Left forelimb (tissue), 1 donor: Measurements from ENCODE around the gene DUSP2.
"Not testable (repeated sequence)": the region's sequence is repeated elsewhere in the genome, so short reads cannot be mapped to it uniquely, and the experiment has no call there.

ENCODE experiments used
- DNase-seq: peaks from one replicate; pipeline ENCODE4 v3.0.0-alpha.2; 2018; ENCODE audit warnings: low spot score

Gene DUSP2

DNA sequence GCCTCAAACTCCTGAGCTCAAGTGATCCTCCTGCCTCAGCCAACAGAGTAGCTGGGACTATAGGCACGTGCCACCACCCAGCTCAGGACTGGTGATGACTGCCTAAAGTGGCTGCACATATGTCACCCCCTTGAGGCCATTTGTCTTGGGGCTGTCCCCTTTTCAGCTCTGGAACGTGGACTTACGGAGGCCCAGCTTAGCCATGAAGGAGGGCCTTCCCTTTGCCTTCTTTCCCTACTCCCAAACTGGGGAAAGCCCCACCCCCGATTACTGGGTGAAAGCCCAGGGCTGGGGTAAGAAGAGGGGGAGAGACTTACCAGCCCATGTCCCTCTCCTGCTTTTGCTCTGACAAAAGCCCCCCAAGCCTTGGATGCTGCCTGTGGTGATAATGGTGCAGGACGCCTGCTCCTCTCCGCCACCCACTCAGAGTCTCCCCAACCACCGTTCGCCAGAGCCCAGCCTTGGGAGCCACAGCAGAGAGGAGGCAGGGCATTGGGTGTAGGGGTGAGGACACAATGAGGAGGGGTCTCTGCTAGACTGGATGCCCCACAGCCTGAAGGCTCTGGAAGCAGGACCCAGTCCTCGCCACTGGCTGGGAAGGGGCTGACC is 2.5 kb upstream of the DUSP2 start:
- peak; percentile 64 for DNase-seq

DNA sequence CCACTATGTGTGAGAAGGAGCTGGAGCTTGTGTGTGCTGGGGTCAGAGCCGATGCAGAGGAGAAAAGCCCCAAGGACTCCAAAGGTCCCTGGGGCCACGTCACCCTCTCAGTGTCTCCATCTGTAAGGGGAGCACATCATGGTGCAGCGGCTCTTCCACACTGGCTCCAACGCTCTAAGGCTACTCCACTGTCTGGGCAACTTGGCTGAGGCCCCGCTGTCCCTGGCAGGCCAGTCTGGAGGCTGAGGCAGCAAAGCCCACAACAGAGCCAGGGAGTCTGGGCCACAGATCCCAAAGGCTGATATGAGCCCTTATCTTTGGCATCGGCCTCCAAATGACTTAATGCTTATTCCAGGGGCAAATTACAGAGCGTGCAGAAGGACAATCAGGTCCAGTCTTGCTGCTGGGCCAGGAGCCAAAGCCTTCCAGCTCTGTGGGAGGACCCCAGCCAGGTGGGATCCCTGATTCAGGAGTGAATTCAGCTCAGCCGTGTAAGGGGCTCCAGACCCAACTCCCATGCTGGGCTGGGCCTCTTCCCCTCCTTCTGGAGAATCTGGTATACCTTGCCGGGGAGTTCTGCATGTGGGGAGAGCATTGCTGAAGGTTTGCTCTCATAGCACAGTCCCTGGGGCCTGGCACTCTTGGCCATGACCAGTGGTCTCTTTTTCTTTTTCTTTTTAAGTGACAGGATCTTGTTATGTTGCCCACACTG is 1.8 kb upstream of the DUSP2 start:
- DNase-seq = peak; percentile 66

DNA sequence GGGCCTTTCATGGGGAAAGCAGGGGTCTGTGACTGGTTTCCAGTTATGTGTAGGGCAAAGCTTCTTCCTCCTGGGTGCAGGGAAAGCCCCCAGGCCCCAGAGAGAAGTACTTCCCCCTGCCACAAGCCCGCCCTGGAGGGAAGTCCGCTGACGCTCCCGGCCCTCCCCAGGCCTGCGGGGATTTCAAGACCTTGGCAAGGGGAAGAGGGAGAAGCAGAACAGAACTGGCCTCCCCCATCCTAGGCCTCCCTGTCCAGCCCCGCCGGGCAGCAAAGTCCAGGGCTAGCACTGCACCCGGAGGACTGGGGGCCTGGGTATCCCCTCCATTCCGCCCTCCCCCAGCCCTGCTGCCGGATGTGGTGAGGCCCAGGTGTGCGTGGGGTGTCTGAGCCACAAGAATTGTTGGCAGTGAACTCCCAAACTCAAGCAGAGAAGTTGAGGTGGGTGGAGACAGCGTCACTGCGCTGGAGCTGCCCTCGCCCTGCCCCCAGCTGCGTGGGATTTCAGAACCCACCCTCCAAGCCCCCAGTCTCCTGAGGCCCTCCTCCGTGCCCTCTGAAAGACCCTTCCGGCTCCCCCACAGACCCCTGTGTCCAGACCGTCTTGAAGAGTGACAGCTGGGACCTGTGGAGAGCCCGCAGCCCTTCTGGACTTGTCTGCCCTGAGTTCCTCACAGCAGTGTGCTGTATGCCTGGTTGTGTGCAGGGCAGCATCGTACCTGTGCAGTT is 1.1 kb upstream of the DUSP2 start:
- DNase-seq = peak; percentile 66

DNA sequence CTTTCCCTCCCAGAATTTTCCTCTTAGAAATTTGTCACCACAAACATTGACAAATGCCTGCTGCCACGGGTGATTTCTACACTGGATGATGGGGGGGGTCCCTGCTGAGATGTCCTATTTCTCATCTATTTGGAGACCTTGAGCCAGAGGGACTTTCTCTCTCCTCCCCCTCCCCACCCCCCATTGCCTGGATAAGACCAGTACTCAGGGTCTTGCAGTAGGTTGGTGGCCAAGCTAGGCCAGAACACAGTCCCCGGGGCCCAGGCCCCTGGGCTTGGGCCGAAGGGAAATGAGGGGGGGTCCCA is 560 bp upstream of the DUSP2 start:
- DNase-seq = no peak

DNA sequence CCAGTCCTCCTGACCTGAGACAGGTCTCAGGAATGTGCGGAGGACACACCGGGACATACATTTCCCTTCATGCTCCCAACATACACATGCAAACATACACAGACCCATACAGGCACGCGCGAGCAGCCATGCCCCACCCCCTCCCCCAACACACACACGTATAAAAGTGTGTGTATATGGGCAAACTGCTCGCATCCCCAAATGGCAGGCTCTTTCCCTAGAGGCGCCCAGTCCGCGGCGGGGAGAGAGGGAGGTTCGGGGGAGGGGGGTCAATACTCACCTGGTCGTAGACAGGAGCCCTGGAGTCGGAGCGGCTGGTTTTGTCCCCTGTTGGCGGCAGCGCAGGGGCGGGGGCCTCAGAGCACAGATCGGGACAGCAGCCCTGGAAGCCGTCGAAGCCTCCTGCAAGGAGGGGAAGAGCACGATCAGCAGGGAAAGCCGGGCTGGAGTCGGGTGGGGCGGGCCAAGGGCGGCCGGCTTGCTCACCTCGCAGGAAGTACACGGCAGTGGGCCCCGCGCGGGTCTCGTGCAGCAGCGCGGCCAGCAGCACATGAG is 682 bp downstream of the DUSP2 start:
- DNase-seq = peak; percentile 72

DNA sequence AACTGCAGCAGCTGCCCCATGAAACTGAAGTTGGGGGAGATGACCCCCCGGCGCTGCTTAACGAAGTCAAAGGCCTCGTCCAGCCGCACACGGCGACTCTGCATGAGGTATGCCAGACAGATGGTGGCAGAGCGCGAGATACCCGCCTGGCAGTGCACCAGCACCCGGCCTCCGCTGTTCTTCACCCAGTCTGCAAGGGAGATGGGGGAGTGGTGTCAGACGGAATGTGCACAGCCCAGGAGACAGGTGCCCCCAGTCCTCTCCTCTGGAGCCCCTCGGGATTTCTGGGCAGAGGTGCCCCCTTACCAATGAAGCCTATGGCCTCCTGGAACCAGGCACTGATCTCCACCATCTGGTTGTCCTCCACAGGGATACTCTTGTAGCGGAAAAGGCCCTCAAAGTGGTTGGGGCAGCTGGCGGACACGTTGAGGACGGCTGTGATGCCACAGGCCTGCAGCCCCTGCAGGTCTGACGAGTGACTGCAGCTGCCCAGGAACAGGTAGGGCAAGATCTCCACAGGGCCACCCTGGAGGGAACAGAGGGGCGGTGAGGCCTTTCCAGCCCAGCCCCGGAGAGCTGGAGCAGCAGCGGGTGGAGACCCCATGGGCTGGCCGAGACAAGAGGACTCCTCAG is 1.3 kb downstream of the DUSP2 start:
- peak; percentile 41 for DNase-seq

DNA sequence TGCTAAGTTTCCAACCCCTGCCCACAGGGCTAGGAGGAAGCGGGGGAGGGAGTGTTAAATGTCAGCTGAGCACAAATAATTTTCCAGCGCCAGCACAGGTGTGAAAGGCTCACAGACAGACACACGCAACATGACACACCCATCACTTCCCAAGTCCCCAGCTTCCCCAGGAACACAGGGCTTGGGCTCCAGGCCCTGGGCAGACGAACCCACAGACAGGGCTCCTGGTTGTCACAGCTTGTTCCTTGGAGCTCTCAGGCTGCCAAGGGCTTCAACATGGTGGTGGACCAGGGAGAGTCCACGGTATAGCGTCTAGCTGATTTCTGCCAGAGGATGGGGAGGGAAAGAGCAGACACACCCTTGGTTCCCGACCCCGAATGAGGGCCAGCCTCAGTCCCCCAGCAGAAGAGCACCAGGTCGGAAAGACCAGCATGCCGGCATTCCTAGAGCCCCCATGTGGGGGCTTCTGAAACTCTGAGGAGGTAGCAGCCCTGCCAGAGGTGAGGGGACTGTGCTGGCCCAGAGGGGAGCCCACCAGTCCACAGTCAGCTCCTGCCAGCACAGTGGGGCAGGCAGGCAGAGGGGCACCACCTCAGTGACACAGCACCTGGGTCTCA is 1.9 kb downstream of the DUSP2 start:
- DNase-seq = no peak

DNA sequence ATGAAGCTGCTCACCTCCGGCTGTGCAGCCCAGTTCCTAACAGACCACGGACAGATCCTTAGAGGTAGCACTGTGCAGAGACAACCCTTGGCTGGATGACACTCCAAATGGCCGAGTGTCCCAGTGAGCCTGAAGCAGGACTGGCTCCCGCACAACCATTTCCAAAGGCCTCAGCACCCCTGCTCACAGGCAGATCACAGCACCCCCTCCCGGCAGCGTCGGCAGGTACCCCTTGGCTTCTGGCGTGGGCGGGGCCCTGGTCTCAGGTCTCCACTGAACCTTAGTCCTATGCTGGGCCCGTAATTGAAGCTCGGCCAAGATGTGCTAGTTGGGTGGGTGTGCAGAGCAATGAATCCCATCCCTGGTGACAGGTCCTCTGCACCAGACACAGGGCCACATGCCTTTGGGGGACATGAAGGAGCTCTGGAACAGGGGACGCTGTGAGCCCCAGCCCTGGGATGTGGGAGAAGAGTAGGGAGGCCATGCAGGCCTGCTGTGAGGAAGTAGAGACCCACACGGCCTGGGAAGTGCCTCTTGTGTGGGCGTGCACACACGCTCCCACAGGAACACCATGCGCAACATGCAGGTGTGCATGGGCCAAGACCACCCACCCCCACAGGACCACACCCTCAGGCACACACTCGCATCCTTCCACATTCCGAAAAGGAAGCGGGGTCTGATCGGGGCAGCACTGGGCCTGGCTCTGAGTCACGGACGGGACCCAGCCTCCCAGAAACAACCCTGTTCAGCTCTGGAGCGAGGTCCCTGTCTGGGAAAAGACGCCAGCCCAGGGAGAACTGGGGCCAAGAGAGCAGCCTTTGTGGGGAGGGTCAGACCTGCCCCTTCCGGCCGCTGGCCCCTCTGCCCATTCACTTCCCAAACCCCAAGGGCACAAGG is 2.8 kb downstream of the DUSP2 start:
- no peak for DNase-seq

DNA sequence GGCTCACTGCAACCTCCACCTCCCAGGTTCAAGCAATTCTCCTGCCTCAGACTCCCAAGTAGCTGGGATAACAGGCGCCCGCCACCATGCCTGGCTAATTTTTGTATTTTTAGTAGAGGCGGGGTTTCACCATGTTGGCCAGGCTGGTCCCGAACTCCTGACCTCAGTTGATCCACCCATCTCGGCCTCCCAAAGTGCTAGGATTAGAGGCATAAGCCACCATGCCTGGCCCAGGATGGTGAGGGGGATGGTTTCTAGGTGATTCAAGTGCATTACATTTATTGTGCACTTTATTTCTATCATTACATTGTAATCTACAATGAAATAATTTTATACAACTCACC is 3.6 kb downstream of the DUSP2 start:
- not testable (repeated sequence) for DNase-seq

DNA sequence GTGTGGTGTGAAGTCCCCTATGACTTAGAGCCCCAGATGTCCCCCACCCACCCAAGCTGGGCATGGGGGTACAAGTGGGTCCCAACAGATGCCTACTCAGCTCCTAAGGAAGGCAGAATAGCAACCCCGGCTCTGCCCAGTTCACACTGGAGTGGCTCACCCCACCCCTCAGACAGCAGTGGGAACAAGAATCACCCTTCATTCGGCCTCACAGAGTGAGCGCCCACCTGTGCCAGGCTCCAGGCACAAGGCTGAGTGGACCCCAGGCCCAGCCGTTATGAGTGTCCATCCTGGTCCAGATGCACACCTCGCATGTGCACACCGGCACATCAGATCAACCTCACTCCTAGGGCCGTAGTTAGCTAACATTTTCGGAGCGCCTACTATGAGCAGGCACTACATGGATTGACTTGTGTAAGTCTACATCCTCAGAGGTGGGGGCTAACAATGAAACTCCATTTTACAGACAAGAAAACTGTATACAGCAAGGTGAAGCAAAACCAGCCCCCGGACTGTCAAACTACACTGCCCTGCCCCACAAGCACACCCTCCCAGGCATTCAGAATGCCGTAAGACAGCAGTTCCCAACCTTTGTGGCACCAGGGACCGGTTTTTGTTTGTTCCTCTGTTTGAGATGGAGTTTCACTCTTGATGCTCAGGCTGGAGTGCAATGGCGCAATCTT is 4.2 kb downstream of the DUSP2 start:
- DNase-seq = no peak

DNA sequence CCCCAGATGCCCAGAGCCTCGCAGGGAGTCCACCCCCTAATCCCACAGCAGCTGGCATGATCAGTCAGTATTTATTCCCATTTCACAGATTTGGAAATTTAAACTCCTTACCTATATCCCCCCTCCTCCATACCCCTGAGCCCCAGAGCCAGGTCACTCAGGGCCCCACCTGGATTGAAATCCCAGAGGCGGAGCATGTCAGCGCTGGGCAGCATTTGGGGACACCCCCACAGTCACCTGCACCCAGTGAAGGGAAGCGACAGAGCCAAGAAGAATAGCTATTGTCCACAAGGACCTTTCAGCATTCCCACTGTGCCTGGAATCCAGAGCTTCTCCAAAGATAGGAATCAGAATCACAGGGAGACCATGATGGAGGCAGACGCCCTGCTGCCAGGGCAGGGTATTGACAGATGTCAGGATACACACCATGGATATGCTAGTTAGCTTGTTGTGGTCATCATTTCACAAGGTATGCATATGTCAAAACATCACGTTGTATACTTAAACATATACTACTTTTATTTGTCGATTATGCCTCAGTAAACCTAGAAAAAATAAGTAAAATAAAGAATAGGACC is 6.0 kb downstream of the DUSP2 start:
- DNase-seq = no peak

DNA sequence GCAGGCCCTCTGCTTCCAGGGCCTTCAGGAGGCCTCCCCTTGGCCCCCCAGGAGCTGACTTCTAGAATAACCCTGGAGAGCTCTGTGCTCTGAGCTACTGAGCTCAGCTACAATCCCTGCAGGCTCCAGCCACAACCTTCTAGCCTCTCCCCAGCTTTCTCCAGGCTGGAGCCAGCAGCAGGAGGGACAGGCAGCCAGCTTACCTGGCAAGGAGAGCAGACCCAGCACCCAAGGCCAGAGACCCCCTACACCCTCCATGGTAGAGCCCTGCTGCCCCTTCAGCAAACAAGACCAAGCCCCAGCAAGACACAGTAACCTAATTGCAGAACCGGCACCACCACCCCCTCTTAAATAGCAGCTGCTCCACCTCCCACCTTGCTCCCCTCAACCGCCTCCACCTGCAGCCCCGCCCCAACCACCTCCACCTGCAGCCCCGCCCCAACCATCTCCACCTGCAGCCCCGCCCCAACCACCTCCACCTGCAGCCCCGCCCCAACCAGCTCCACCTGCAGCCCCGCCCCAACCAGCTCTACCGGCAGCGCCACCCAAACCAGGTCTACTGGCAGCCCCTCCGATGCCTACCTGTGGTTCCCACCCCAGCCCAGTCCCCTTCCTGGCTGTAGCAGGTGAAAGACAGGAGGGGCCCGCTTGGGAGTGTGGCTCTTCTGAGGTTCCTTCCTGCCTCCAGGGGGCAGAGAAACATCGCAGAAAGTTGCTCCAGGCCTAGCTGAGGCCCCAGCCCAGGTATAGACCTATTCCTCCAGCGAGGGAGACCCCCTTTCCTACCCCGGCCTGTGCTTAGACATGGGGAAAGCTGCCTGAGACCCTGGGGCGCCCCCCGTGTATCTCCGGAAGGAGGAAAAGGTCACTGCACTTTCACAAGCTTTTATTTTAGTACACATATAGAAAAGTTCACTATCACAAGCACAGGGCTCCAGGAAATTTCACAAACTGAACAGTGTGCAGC is 6.8 kb downstream of the DUSP2 start, which contains the start of gene ASTL:
TSS of gene ASTL (minus strand) at position 324 of the 967 bp plus-strand sequence. CDS start at position 258, 66 bp downstream.
- DNase-seq = no peak

DNA sequence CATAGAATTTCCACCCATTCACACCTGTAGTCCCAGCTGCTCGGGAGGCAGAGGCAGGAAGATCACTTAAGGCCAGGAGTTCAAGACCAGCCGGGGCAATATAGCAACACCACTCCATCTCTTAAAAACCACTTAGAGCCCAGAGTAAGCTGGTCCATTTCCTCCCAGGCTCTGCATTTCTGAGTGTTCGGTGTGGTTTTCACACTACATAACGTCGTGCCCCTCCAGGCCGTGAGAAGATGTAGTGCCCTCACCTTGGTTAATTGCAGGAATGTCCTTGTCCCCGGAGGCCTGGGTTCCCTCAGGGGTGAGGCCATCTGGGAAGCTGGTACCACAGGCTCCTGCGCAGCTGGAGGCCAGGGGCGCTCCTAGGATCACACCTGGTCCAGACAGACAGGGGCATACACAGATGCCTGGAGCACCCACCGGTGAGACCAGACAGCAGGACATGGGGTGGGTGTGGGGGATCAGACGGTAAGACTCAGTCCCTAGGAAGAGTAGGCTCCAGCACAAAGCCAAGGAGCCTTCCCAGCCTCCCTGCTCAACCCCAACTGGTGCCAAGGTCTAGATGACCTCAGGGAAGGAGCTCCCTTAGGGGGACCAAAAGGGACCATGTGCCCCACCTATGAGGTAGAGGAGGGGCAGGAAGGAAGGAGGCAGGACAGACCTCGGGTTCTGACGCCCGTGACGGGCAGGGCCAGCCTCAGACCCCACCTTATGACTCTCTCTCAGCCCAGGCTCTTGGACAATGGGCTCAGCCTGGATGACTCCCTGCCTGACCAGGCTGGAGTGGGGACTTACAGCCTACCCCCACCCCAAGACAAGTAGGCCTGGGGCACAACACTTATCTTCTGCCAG is 7.7 kb downstream of the DUSP2 start:
- DNase-seq = no peak

DNA sequence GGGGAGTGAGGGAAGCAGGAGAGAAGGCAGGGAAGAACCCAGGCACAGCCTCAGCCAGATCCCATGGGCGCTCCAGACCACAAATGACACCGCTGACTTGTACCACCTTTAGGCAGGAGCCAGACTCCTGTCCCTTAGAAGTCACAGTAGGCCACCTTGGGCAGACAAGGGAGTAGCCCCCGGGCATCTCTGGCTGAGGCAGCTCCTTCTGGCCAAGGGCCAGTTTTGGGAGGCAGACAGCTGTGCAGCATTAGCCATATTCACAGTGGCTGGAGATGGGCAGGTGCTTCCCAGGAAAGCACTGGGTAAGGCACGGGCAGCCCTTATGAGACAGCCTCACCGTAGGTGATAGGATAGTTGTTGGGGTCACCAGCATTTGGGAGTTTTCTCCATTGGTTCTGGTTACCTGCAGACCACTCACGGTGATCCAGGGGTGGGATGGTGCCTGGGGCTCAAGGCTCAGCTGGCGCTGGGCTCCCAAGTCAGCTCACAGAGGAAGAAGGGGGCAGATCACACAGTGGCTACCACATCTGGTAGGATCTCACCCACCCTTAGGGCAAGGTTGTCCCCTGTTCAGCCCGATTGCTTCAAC is 9.0 kb downstream of the DUSP2 start:
- DNase-seq = no peak

DNA sequence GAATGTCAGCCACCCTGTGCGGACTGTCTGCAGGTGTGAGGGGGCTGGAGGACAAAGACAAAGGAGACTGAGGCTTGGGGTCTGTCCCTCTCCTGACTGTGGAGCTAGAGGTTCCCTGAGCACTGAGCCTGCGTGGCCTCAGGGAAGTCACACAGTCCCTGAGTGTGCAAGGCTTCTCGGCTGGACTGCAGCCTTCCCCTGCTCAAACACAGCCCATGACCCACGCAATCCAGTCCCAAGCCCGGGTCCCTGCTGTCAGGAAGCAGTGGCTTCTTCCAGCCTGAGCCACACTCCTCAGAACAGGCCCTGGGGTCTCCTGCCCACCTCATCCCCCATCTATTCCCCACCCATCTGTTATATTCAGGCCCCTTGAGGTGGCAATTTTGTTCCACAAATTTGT is 9.6 kb downstream of the DUSP2 start:
- DNase-seq = no peak

DNA sequence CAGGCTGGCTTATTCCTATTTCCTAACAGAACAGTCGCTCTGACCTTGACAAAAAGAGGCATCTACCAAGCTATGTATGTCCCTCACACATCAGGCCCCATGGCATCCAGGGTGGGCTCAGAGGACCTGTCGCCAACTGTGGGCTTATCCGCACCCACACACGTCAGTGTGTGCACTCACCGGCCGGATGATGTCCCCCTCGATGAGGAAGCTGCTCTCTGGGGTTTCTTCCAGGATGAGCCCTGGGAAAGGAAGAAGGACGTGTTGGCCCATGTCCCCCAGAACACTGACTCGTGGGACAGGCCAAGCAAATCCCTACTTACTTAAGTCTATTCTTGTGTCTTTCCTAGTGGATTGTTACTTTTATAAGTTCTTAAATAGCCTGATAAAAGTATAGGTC is 10.1 kb downstream of the DUSP2 start:
- no peak for DNase-seq

DNA sequence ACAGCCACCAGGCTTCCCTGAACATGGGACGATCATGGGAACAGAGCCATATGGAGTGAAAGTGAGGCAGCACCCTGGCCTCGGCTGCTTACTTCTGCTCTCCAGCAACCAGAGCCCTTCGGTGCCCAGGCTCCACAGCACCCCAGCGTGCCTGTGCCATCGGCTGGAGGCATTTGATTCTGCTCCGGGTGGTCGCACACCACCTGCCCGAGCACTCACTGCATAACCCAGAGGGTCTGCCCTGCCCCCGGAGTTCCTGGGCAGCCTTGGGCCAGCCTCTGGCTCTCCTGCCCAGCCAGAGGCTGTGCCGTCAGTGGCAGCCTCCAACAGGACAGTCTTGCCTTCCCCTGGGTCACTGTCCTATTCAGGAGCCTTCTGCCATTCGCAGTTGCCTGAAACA is 10.8 kb downstream of the DUSP2 start:
- DNase-seq = no peak
